Liver (tissue), 9 donors: Measurements from ENCODE around the gene ACTR8. TPM values are rescaled to one million over a fixed set of nuclear protein-coding genes. Genes with fewer than 3 reads are reported as not detected.

Experiments
- DNase-seq: peaks from one replicate; pipeline ENCODE4 v3.0.0-alpha.2; 2017; ENCODE audit warnings: low spot score
- H3K27ac ChIP-seq, 2 donors: one replicate each; pipeline ENCODE4 v1.7.0; 2013; ENCODE audit warnings: inconsistent platforms in 2 of 2, low read length in 2 of 2, control low read depth in 1 of 2, low read depth in 1 of 2, mild to moderate bottlenecking in 1 of 2
- H3K27me3 ChIP-seq, 4 donors: one replicate each; pipeline versions ENCODE4 v1.6.1 to v1.7.0; 2013; ENCODE audit warnings: low read length in 3 of 4, inconsistent platforms in 1 of 4, mild to moderate bottlenecking in 1 of 4, moderate library complexity in 1 of 4; ENCODE audit not compliant: control insufficient read depth in 4 of 4, insufficient read depth in 4 of 4
- H3K36me3 ChIP-seq, 4 donors: one replicate each; pipeline versions ENCODE4 v1.6.1 to v1.7.0; 2013; ENCODE audit warnings: low read length in 3 of 4, mild to moderate bottlenecking in 3 of 4, low read depth in 1 of 4, moderate library complexity in 1 of 4; ENCODE audit not compliant: control insufficient read depth in 4 of 4, insufficient read depth in 3 of 4
- H3K4me1 ChIP-seq, 4 donors: one replicate each; pipeline versions ENCODE4 v1.6.1 to v1.7.0; 2013; ENCODE audit warnings: low read length in 3 of 4, mild to moderate bottlenecking in 3 of 4, moderate library complexity in 1 of 4; ENCODE audit not compliant: control insufficient read depth in 4 of 4, insufficient read depth in 4 of 4
- H3K4me3 ChIP-seq, 3 donors: one replicate each; pipeline versions ENCODE4 v1.6.1 to v1.7.0; 2013; ENCODE audit warnings: low read length in 3 of 3, control low read depth in 1 of 3, low read depth in 1 of 3, mild to moderate bottlenecking in 1 of 3
- H3K9ac ChIP-seq, 2 donors: one replicate each; pipeline ENCODE4 v1.7.0; 2013; ENCODE audit warnings: low read length in 2 of 2, mild to moderate bottlenecking in 2 of 2, moderate library complexity in 2 of 2, control low read depth in 1 of 2, low read depth in 1 of 2
- H3K9me3 ChIP-seq, 4 donors: one replicate each; pipeline versions ENCODE4 v1.6.1 to v1.7.0; 2013; ENCODE audit warnings: low read length in 3 of 4; ENCODE audit not compliant: control insufficient read depth in 4 of 4
- EGR1 ChIP-seq, 2 donors: IDR thresholded peaks; 2 replicates each; pipeline ENCODE4 v1.6.1; 2016 to 2018; ENCODE audit warnings: antibody characterized with exemption in 2 of 2, low read depth in 2 of 2
- FOXA2 ChIP-seq: IDR thresholded peaks from 2 replicates; pipeline ENCODE4 v1.6.1; 2016; ENCODE audit warnings: antibody characterized with exemption
- GABPA ChIP-seq, 2 donors: IDR thresholded peaks in 1 of 2; conservative IDR thresholded peaks in 1 of 2; 2 replicates each; pipeline ENCODE4 v1.6.1; 2016; ENCODE audit warnings: antibody characterized with exemption in 2 of 2, mild to moderate bottlenecking in 1 of 2, moderate library complexity in 1 of 2
- JUND ChIP-seq, 2 donors: IDR thresholded peaks; 2 replicates each; pipeline ENCODE4 v1.6.1; 2016; ENCODE audit warnings: antibody characterized with exemption in 2 of 2
- NR2F2 ChIP-seq: IDR thresholded peaks from 2 replicates; pipeline ENCODE4 v1.6.1; 2016; ENCODE audit warnings: antibody characterized with exemption
- RXRA ChIP-seq, 2 donors: IDR thresholded peaks; 2 replicates each; pipeline ENCODE4 v1.6.1; 2017 to 2018; ENCODE audit warnings: antibody characterized with exemption in 2 of 2, mild to moderate bottlenecking in 1 of 2
- SP1 ChIP-seq: IDR thresholded peaks from 2 replicates; pipeline ENCODE4 v1.6.1; 2018; ENCODE audit warnings: antibody characterized with exemption, mild to moderate bottlenecking
- TAF1 ChIP-seq: conservative IDR thresholded peaks from 2 replicates; pipeline ENCODE4 v1.6.1; 2016; ENCODE audit warnings: antibody characterized with exemption, mild to moderate bottlenecking
- YY1 ChIP-seq: IDR thresholded peaks from 2 replicates; pipeline ENCODE4 v1.6.1; 2016; ENCODE audit warnings: antibody characterized with exemption, mild to moderate bottlenecking
- ZBTB33 ChIP-seq: IDR thresholded peaks from 2 replicates; pipeline ENCODE4 v1.6.1; 2016; ENCODE audit warnings: antibody characterized with exemption
- WGBS: extraction: QIAGEN DNeasy Blood & Tissue Kit; methylation state at CpG from one replicate; pipeline ENCODE4 v1.1.7; 2013; 5-methylcytosine and 5-hydroxymethylcytosine counted together
- polyA plus RNA-seq, 2 donors: library from polyadenylated mRNA; stranded (reverse) in 1 of 2; unstranded in 1 of 2; fragments of 200-250 nt in 1 of 2; fragments of >200 nt in 1 of 2; fragmentation: Nextera tagmentation in 1 of 2; extraction: Ambion mirVana in 1 of 2; gene quantifications; one replicate each; pipeline versions ENCODE4 v1.2.1 to v1.2.3, GENCODE V29; 2013 to 2015
- total RNA-seq, 2 donors: library from RNA; depleted of rRNA; stranded (reverse); fragments of >200 nt; gene quantifications; one replicate each; pipeline ENCODE4 v1.2.3, GENCODE V29; 2014
- TF ChIP-seq, protein P1 (sequence below): IDR thresholded peaks from 2 replicates; pipeline ENCODE4 v1.6.1; 2016; ENCODE audit warnings: antibody characterized with exemption, mild to moderate bottlenecking
- TF ChIP-seq, protein P2 (sequence below): IDR thresholded peaks from 2 replicates; pipeline ENCODE4 v1.6.1; 2016; ENCODE audit warnings: antibody characterized with exemption
- TF ChIP-seq, protein P3 (sequence below): fragments of 150-350 bp; IDR thresholded peaks from 2 replicates; pipeline ENCODE4 v1.5.1; 2017; ENCODE audit warnings: improper control_type of control experiment, low read depth, low read length; ENCODE audit not compliant: missing input control
- donor health status: healthy.
- donor health status: healthy.
- donor health status: healthy.
- donor health status: healthy.
- donor health status: healthy.

ACTR8 gene
- total and polyA plus RNA-seq, 4 donors, result 3.2 to 16.7 (median 7.7) TPM

- TF ChIP-seq, protein P1, sequence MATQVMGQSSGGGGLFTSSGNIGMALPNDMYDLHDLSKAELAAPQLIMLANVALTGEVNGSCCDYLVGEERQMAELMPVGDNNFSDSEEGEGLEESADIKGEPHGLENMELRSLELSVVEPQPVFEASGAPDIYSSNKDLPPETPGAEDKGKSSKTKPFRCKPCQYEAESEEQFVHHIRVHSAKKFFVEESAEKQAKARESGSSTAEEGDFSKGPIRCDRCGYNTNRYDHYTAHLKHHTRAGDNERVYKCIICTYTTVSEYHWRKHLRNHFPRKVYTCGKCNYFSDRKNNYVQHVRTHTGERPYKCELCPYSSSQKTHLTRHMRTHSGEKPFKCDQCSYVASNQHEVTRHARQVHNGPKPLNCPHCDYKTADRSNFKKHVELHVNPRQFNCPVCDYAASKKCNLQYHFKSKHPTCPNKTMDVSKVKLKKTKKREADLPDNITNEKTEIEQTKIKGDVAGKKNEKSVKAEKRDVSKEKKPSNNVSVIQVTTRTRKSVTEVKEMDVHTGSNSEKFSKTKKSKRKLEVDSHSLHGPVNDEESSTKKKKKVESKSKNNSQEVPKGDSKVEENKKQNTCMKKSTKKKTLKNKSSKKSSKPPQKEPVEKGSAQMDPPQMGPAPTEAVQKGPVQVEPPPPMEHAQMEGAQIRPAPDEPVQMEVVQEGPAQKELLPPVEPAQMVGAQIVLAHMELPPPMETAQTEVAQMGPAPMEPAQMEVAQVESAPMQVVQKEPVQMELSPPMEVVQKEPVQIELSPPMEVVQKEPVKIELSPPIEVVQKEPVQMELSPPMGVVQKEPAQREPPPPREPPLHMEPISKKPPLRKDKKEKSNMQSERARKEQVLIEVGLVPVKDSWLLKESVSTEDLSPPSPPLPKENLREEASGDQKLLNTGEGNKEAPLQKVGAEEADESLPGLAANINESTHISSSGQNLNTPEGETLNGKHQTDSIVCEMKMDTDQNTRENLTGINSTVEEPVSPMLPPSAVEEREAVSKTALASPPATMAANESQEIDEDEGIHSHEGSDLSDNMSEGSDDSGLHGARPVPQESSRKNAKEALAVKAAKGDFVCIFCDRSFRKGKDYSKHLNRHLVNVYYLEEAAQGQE, result no peak
- no peak for TF ChIP-seq YY1
Measured at GRCh38 chr3:53885239-53885638, 3.3 kb upstream of the ACTR8 start (continued).

DNA sequence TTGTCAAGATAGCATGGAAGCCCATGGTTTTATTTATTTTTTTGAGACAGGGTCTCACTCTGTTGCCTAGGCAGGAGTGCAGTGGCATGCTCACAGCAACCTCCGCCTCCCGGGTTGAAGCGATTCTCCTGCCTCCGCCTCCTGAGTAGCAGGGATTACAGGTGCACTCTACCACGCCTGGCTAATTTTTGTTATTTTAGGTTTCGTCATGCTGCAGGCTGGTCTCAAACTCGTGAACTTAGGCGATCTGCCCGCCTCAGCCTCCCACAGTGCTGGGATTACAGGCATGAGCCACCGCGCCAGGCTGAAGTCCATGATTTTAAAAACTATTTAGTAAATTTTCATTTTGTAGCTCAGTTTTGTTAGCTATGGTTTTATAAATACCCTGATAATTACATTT is 2.7 kb upstream of the ACTR8 start:
- peaks cover 4 to 11% (median 9%) of the 10 kb centered on the region in 4 donors for H3K4me1 ChIP-seq
- no peak overlapping the region for H3K4me3 ChIP-seq
- no peak overlapping the region for H3K27ac ChIP-seq
- 98% methylated on average over 11 of the region's 11 CpGs for WGBS
- no peak for TF ChIP-seq JUND (IDR thresholded peaks at IDR 0.05)
- no peak for TF ChIP-seq ZBTB33
- TF ChIP-seq, protein P2, sequence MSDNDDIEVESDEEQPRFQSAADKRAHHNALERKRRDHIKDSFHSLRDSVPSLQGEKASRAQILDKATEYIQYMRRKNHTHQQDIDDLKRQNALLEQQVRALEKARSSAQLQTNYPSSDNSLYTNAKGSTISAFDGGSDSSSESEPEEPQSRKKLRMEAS, result no peak
- no peak for TF ChIP-seq EGR1 (IDR thresholded peaks at IDR 0.05; ENCODE audit: low read depth in 2 of 2)
- TF ChIP-seq, protein P3, sequence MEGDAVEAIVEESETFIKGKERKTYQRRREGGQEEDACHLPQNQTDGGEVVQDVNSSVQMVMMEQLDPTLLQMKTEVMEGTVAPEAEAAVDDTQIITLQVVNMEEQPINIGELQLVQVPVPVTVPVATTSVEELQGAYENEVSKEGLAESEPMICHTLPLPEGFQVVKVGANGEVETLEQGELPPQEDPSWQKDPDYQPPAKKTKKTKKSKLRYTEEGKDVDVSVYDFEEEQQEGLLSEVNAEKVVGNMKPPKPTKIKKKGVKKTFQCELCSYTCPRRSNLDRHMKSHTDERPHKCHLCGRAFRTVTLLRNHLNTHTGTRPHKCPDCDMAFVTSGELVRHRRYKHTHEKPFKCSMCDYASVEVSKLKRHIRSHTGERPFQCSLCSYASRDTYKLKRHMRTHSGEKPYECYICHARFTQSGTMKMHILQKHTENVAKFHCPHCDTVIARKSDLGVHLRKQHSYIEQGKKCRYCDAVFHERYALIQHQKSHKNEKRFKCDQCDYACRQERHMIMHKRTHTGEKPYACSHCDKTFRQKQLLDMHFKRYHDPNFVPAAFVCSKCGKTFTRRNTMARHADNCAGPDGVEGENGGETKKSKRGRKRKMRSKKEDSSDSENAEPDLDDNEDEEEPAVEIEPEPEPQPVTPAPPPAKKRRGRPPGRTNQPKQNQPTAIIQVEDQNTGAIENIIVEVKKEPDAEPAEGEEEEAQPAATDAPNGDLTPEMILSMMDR, result no peak
- TF ChIP-seq FOXA2, result no peak
- no peak for TF ChIP-seq TAF1
- no peak for TF ChIP-seq SP1
- TF ChIP-seq, protein P1, result no peak
- TF ChIP-seq NR2F2, result no peak
- no peak for TF ChIP-seq GABPA (IDR thresholded peaks at IDR 0.05 in 1 of 2, conservative IDR thresholded peaks at IDR 0.05 in 1 of 2)
- no peak for TF ChIP-seq RXRA (IDR thresholded peaks at IDR 0.05)
- H3K9me3 ChIP-seq, result no peaks in the 10 kb centered on the region
- no peak for DNase-seq
- H3K9ac ChIP-seq, result no peak overlapping the region
- no peaks in the 10 kb centered on the region for H3K27me3 ChIP-seq
- peaks cover 4 to 32% (median 28%) of the 10 kb centered on the region in 4 donors for H3K36me3 ChIP-seq
